GM12878 (cell line): Measurements from ENCODE around the gene RPLP2. TPM values are rescaled to one million over a fixed set of nuclear protein-coding genes. Genes with fewer than 3 reads are reported as not detected.

Experiments used
- ATAC-seq: fragments of 200-7000 bp; cut with Tn5 transposase; 3 replicates; pipeline ENCODE4 v1.9.1; 2020; ENCODE audit warnings: mild to moderate bottlenecking, moderate library complexity
- BruUV-seq: library from RNA; stranded (reverse); fragments of 400-500 nt; replicated peaks from 2 replicates; lab custom pipeline; 2021; lab: Mats Ljungman, UMichigan
- CTCF ChIA-PET: fragments of 300-600 bp; sonication (Branson Sonifier 250); formaldehyde crosslinking; extraction: SDS; loops from one replicate; lab custom pipeline; 2021; ENCODE audit warnings: inconsistent platforms; lab: Yijun Ruan, JAX
- POLR2A ChIA-PET: fragments of 350-600 bp; formaldehyde crosslinking; extraction: SDS; loops from one replicate; lab custom pipeline; 2021; ENCODE audit warnings: inconsistent platforms; lab: Charles Lee
- RAD21 ChIA-PET: fragments of 300-600 bp; sonication (Branson Sonifier 250); formaldehyde crosslinking; loops from one replicate; lab custom pipeline; 2023; ENCODE audit warnings: antibody characterized with exemption; ENCODE audit not compliant: unreplicated experiment; lab: Charles Lee
- SMC1A ChIA-PET: fragments of 300-600 bp; sonication (Branson Sonifier 250); formaldehyde crosslinking; loops from one replicate; lab custom pipeline; 2023; ENCODE audit not compliant: unreplicated experiment, uncharacterized antibody; lab: Charles Lee
- DNase-seq: peaks from one replicate; pipeline ENCODE4 v3.0.0-alpha.2; 2011; ENCODE audit warnings: low read depth, low spot score
- FAIRE-seq: peaks from 3 replicates; lab custom pipeline; 2011; peaks lifted over from hg19 to GRCh38; lab: Jason Lieb, UNC
- H2AFZ ChIP-seq: 2 replicates; pipeline ENCODE4 v1.6.0; 2011; ENCODE audit warnings: low read depth, low read length, control low read depth; ENCODE audit not compliant: control insufficient read depth
- H3K27ac ChIP-seq: 2 replicates; pipeline ENCODE4 v1.5.1; 2011; ENCODE audit warnings: control low read depth; ENCODE audit not compliant: control insufficient read depth, insufficient read depth
- H3K27me3 ChIP-seq, 2 experiments: replicated peaks in 1 of 2; 2 replicates each; pipeline versions ENCODE4 v1.6.0 to v1.6.1; 2011; ENCODE audit warnings: low read length in 1 of 2; ENCODE audit not compliant: control insufficient read depth in 2 of 2, insufficient read depth in 2 of 2
- H3K36me3 ChIP-seq, 2 experiments: 2 replicates each; pipeline ENCODE4 v1.5.1; 2011; ENCODE audit warnings: low read length in 1 of 2; ENCODE audit not compliant: control insufficient read depth in 2 of 2, insufficient read depth in 2 of 2
- H3K4me1 ChIP-seq: 2 replicates; pipeline ENCODE4 v1.6.1; 2011; ENCODE audit warnings: mild to moderate bottlenecking, low read length, moderate library complexity, mixed read lengths; ENCODE audit not compliant: control insufficient read depth, insufficient read depth
- H3K4me2 ChIP-seq: 2 replicates; pipeline ENCODE4 v1.6.0; 2011; ENCODE audit warnings: control low read depth; ENCODE audit not compliant: control insufficient read depth, insufficient read depth
- H3K4me3 ChIP-seq: fragments of 200-600 bp; sonication (generic); 2 replicates; pipeline ENCODE4 v1.5.1; 2016
- H3K79me2 ChIP-seq: 2 replicates; pipeline ENCODE4 v1.6.0; 2011; ENCODE audit warnings: low read length; ENCODE audit not compliant: control insufficient read depth, insufficient read depth
- H3K9ac ChIP-seq: 2 replicates; pipeline ENCODE4 v1.8.0; 2011; ENCODE audit warnings: low read length, control low read depth, mixed read lengths; ENCODE audit not compliant: control insufficient read depth, insufficient read depth
- H3K9me3 ChIP-seq: replicated peaks from 3 replicates; pipeline ENCODE4 v1.5.1; 2011; ENCODE audit warnings: mild to moderate bottlenecking, low read length; ENCODE audit not compliant: control insufficient read depth, insufficient read depth
- H4K20me1 ChIP-seq: 2 replicates; pipeline ENCODE4 v1.6.0; 2011; ENCODE audit not compliant: control insufficient read depth, insufficient read depth
- BCL3 ChIP-seq: IDR thresholded peaks from 2 replicates; pipeline ENCODE4 v1.6.1; 2011; ENCODE audit warnings: borderline replicate concordance, low read depth, mild to moderate bottlenecking, moderate library complexity, low read length; ENCODE audit not compliant: insufficient read depth, poor library complexity, severe bottlenecking
- CEBPB ChIP-seq, 2 experiments: fragments of 150-350 bp in 1 of 2; IDR thresholded peaks; 2 replicates each; pipeline ENCODE4 v1.6.1; 2012 to 2014; ENCODE audit warnings: low read depth in 2 of 2, low read length in 2 of 2, borderline replicate concordance in 1 of 2, inconsistent platforms in 1 of 2
- CREB1 ChIP-seq: IDR thresholded peaks from 2 replicates; pipeline ENCODE4 v1.6.1; 2012; ENCODE audit warnings: low read depth, mild to moderate bottlenecking, inconsistent platforms
- CUX1 ChIP-seq: IDR thresholded peaks from 2 replicates; pipeline ENCODE4 v1.6.1; 2012; ENCODE audit warnings: improper control_type of control experiment, low read depth, low read length; ENCODE audit not compliant: insufficient replicate concordance
- JUND ChIP-seq: IDR thresholded peaks from 2 replicates; pipeline ENCODE4 v1.6.1; 2012; ENCODE audit warnings: low read depth, mild to moderate bottlenecking, low read length, improper control_type of control experiment, moderate library complexity
- SMARCA5 ChIP-seq: fragments of 450-650 bp; IDR thresholded peaks from 2 replicates; pipeline ENCODE4 v1.6.1; 2017; ENCODE audit warnings: mild to moderate bottlenecking
- SPI1 ChIP-seq: IDR thresholded peaks from 2 replicates; pipeline ENCODE4 v1.6.1; 2011; ENCODE audit warnings: low read depth, mild to moderate bottlenecking, low read length, moderate library complexity, borderline replicate concordance; ENCODE audit not compliant: insufficient read depth
- YY1 ChIP-seq: IDR thresholded peaks from 2 replicates; pipeline ENCODE4 v1.6.1; 2011; ENCODE audit warnings: low read depth, mild to moderate bottlenecking, low read length
- ZNF687 ChIP-seq: fragments of 450-650 bp; IDR thresholded peaks from 2 replicates; pipeline ENCODE4 v1.6.1; 2017; ENCODE audit warnings: mild to moderate bottlenecking, moderate library complexity
- WGBS: methylation state at CpG from one replicate; pipeline ENCODE4 v1.1.6; 2016; ENCODE audit warnings: low lambda C conversion rate; ENCODE audit not compliant: insufficient replicate concordance, insufficient coverage; ENCODE audit errors: missing lambda C conversion rate; 5-methylcytosine and 5-hydroxymethylcytosine counted together
- in situ Hi-C: fragments of 300-500 bp; cut with MboI; formaldehyde crosslinking; loops from 9 replicates; pipeline ENCODE4 v1.14.3; 2018; ENCODE audit warnings: mixed read lengths
- intact Hi-C: fragments of 100-400 bp; cut with micrococcal nuclease; formaldehyde crosslinking; loops from one replicate; pipeline ENCODE4 v1.14.2; 2022; ENCODE audit not compliant: unreplicated experiment
- polyA plus RNA-seq, 11 experiments: library from polyadenylated mRNA; depleted of rRNA in 4 of 11; unstranded in 6 of 11; stranded (reverse) in 5 of 11; fragments of >200 nt; fragmentation: Nextera tagmentation in 4 of 11; fragmentation: Illumina TruSeq in 1 of 11; extraction: Ambion mirVana in 4 of 11; extraction: Trizol in 1 of 11; gene quantifications; 1 replicate in 1 of 11; 2 replicates in 10 of 11; pipeline versions ENCODE4 v1.2.1 to v1.2.3, GENCODE V29; 2011 to 2016; ENCODE audit warnings: inconsistent platforms in 2 of 11, missing spikeins in 2 of 11, low read depth in 1 of 11
- total RNA-seq, 4 experiments: library from RNA; depleted of rRNA in 3 of 4; stranded (reverse); fragments of >200 nt in 3 of 4; fragmentation: Illumina TruSeq in 1 of 4; extraction: Trizol in 1 of 4; gene quantifications; 2 replicates each; pipeline versions ENCODE4 v1.2.1 to v1.2.3, GENCODE V29; 2013 to 2021

The RPLP2 gene
- total and polyA plus RNA-seq, 10 of the 15 experiments (the other 5 are each of a cell fraction or from before 2014, with no cell fraction given), result 488 to 3,558 (median 1,481) TPM

- no TSS peak for BruUV-seq
- TF ChIP-seq CUX1 (no peak), CEBPB (IDR thresholded peaks at IDR 0.05; ENCODE audit: borderline replicate concordance in 1 of 2, low read depth in 2 of 2, low read length in 2 of 2) (no peak), SMARCA5 (no peak), BCL3 (no peak), JUND (no peak), YY1 (no peak), ZNF687 (no peak), CREB1 (no peak), SPI1 (peak; percentile 37; the same call in 1 of the 2 replicates)
Observed at GRCh38 chr11:843818-844692, 34.3 kb downstream of the RPLP2 start.

More at GRCh38 chr11:843818-844692, 34.3 kb downstream of the RPLP2 start:
- ChIA-PET CTCF (interaction anchor here (0.8 to 0.9 kb wide), 3 partner anchors 35 to 49 kb away, joined by 3 to 4 read pairs (median 3); partner anchors contain the start of gene RPLP2), POLR2A (interaction anchor here (0.6 to 2.7 kb wide), 8 partner anchors 9 to 151 kb away, joined by 3 to 12 read pairs (median 4); partner anchors contain the start of gene RPLP2), RAD21 (interaction anchor here (0.6 to 1.9 kb wide), 7 partner anchors 10 to 541 kb away, joined by 3 to 9 read pairs (median 5); partner anchors contain the start of genes CD151 and RPLP2), SMC1A (interaction anchor here (1.4 kb wide), 1 partner anchor 84 kb away, joined by 4 read pairs; no protein-coding TSS in a partner anchor)
- H3K36me3 ChIP-seq, result peaks cover 0 to 10% of the 10 kb centered on the region in 2 experiments; a peak in 2 of 4 replicates
- no peaks in the 10 kb centered on the region; a peak in 1 of 4 replicates for H3K27me3 ChIP-seq
- no peak for DNase-seq
- H3K4me1 ChIP-seq, result peaks cover 15% of the 10 kb centered on the region
- 22% methylated on average over 23 of the region's 25 CpGs for WGBS
- peak overlapping the region; percentile 96 for H3K4me3 ChIP-seq
- peaks cover 20% of the 10 kb centered on the region for H3K79me2 ChIP-seq
- in situ Hi-C loops, result loop anchor here (10.0 kb wide), 2 partner anchors 211 to 1011 kb away; partner anchors contain the start of gene LSP1
- H2AFZ ChIP-seq, result no peak overlapping the region
- no peaks in the 10 kb centered on the region; the same call in 1 of the 2 replicates for H4K20me1 ChIP-seq
- ATAC-seq, result peak; percentile 11
- intact Hi-C loops, result loop anchor here (5.0 kb wide), 1 partner anchor 68 kb away; the partner anchor contains the start of gene CHID1
- H3K9ac ChIP-seq, result no peak overlapping the region
- FAIRE-seq, result no peak
- H3K4me2 ChIP-seq, result peak overlapping the region; percentile 48; the same call in 1 of the 2 replicates
- no peak overlapping the region for H3K27ac ChIP-seq
- H3K9me3 ChIP-seq, result no peaks in the 10 kb centered on the region
